GM18499 (cell line): ENCODE results near the gene ATP6AP1.

Experiments used
- ATAC-seq: cut with Tn5 transposase; IDR thresholded peaks from one replicate; pipeline ENCODE4 v1.9.1; 2021; ENCODE audit warnings: moderate number of reproducible peaks; ENCODE audit not compliant: insufficient read depth, unreplicated experiment

The ATP6AP1 gene

DNA sequence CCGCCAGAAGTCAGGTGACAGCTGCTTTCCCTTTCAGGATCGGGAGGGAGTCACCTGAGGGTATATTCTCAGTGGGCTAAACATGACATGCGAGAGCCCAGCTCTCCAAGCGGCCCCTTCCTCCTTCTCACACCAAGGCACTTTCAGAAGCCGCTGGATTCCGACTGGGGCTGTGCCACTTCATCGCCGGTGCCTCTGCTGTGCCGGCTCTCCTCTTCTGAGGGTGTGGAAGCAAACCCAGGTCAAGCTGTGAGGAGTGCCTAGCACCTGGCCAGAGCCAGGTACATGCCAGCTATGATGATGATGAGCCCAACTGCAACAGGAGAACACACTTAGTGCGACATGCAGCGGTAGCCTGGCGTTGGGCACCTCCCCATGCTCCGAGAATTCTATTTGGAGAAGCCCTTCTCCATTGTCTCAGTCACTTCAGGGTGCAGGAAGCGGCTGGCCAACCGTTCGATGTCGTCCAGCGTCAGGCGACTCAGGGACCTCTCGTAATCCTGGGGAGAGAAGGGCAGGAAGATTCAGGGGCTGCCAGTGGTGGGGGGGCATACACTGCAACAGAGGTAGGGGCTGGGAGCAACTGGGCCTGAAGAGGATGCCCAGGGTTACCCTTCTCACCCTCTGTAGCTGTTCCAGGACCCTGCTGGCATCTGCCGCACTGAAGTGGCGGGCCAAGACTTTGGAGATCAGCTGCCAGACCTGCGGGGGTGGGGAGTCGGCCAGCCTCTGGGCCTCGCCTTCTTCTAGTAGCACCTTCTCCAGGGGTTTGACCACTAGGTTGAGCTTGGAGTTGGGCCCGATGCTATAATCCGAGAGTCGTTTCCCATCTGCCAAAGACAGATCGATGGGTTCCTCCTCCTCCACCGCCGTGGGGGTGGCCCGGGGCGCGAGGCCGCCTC lies 56.9 kb downstream of the ATP6AP1 start:
- ATAC-seq = no peak

DNA sequence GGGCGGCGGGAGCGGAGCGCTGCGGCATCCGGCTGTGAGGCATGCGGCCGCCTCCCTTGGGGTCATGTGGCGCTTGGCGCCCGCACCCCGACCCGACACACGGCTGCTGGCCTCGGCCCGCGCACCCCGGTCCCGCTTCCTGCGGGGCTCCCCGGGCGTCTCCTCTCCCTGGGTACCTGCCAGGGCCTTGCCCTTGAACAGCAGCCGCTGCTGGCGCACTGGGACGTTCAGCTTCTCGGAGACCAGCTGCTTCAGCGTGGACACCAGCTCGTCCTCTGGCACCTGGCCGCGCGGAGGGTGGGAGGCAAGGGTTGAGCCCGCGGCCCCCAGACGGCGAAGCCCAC lies 57.5 kb downstream of the ATP6AP1 start:
- no peak for ATAC-seq
